B cell (primary cell): ENCODE data around the gene SDK1. TPM values are rescaled to one million over a fixed set of nuclear protein-coding genes. Genes with fewer than 3 reads are reported as not detected.
"Not testable (repeated sequence)": the region's sequence is repeated elsewhere in the genome, so short reads cannot be mapped to it uniquely, and the experiment has no call there.

ENCODE experiments used
- ATAC-seq: fragments of 200-7000 bp; cut with Tn5 transposase; one replicate; pipeline ENCODE4 v1.10.0; 2021; ENCODE audit warnings: low read depth, mild to moderate bottlenecking, moderate number of reproducible peaks, moderate library complexity
- CTCF ChIA-PET: fragments of 350-600 bp; sonication (Branson Sonifier 250); formaldehyde crosslinking; loops from one replicate; lab custom pipeline; 2021; ENCODE audit warnings: antibody characterized with exemption, inconsistent platforms; lab: Charles Lee
- POLR2A ChIA-PET: fragments of 350-600 bp; sonication (Branson Sonifier 250); formaldehyde crosslinking; loops from one replicate; lab custom pipeline; 2021; ENCODE audit warnings: antibody characterized with exemption; lab: Charles Lee
- DNase-seq: peaks from one replicate; pipeline ENCODE4 v3.0.0; 2013
- H2AFZ ChIP-seq: 2 replicates; pipeline ENCODE4 v1.6.1; 2012; ENCODE audit warnings: mild to moderate bottlenecking, low read depth, low read length; ENCODE audit not compliant: insufficient read depth, poor library complexity, severe bottlenecking
- H3K27ac ChIP-seq, 2 donors: 1 replicate in 1 of 2; 2 replicates in 1 of 2; pipeline ENCODE4 v1.5.1; 2012 to 2013; ENCODE audit warnings: low read length in 2 of 2, mild to moderate bottlenecking in 2 of 2, moderate library complexity in 1 of 2
- H3K27me3 ChIP-seq, 4 experiments: fragments of 200-600 bp in 1 of 4; sonication (generic) in 1 of 4; replicated peaks in 1 of 4; 1 replicate in 2 of 4; 2 replicates in 2 of 4; pipeline versions ENCODE4 v1.6.1 to v1.7.0; 2013 to 2016; ENCODE audit warnings: low read length in 3 of 4, mild to moderate bottlenecking in 2 of 4, mixed read lengths in 1 of 4, moderate library complexity in 1 of 4; ENCODE audit not compliant: insufficient read depth in 4 of 4, control insufficient read depth in 3 of 4; ENCODE audit errors: control extremely low read depth in 1 of 4
- H3K36me3 ChIP-seq, 2 experiments: replicated peaks in 1 of 2; 1 replicate in 1 of 2; 2 replicates in 1 of 2; pipeline versions ENCODE4 v1.6.1 to v1.7.1; 2013; ENCODE audit warnings: low read length in 1 of 2; ENCODE audit not compliant: insufficient read depth in 2 of 2, control insufficient read depth in 1 of 2; ENCODE audit errors: control extremely low read depth in 1 of 2, extremely low read depth in 1 of 2
- H3K4me1 ChIP-seq, 2 donors: fragments of 200-600 bp in 1 of 2; sonication (generic) in 1 of 2; 1 replicate in 1 of 2; 2 replicates in 1 of 2; pipeline versions ENCODE4 v1.5.1 to v1.6.1; 2013 to 2017; ENCODE audit warnings: low read length in 2 of 2; ENCODE audit not compliant: control insufficient read depth in 2 of 2, insufficient read depth in 2 of 2
- H3K4me2 ChIP-seq: replicated peaks from 2 replicates; pipeline ENCODE3; 2012; ENCODE audit warnings: mild to moderate bottlenecking, low read depth, low read length; ENCODE audit not compliant: poor library complexity, severe bottlenecking
- H3K4me3 ChIP-seq, 5 experiments: fragments of 200-600 bp in 1 of 5; sonication (generic) in 1 of 5; 1 replicate in 3 of 5; 2 replicates in 2 of 5; pipeline versions ENCODE4 v1.5.1 to v1.7.0; 2011 to 2016; ENCODE audit warnings: low read length in 4 of 5, mild to moderate bottlenecking in 4 of 5, low read depth in 2 of 5, control low read depth in 1 of 5, moderate library complexity in 1 of 5; ENCODE audit not compliant: insufficient read depth in 1 of 5; ENCODE audit errors: control extremely low read depth in 1 of 5, extremely low read depth in 1 of 5
- H3K79me2 ChIP-seq: fragments of 200-600 bp; sonication (generic); one replicate; pipeline ENCODE4 v1.6.0; 2016; ENCODE audit warnings: low read length; ENCODE audit not compliant: control insufficient read depth, insufficient read depth
- H3K9ac ChIP-seq: fragments of 200-600 bp; sonication (generic); 2 replicates; pipeline ENCODE4 v1.6.1; 2017; ENCODE audit warnings: mild to moderate bottlenecking, low read length, moderate library complexity
- H3K9me3 ChIP-seq, 3 donors: one replicate each; pipeline versions ENCODE4 v1.6.1 to v1.7.1; 2013; ENCODE audit warnings: low read length in 2 of 3; ENCODE audit not compliant: control insufficient read depth in 2 of 3, insufficient read depth in 1 of 3; ENCODE audit errors: control extremely low read depth in 1 of 3
- H4K20me1 ChIP-seq: 2 replicates; pipeline ENCODE4 v1.6.0; 2012; ENCODE audit warnings: mild to moderate bottlenecking, low read length; ENCODE audit not compliant: insufficient read depth, control insufficient read depth, poor library complexity, severe bottlenecking
- H3K27ac Mint-ChIP-seq: one replicate; pipeline ENCODE4 v1.8.0; 2021; ENCODE audit warnings: mixed read lengths
- H3K27me3 Mint-ChIP-seq: one replicate; pipeline ENCODE4 v1.8.0; 2021; ENCODE audit warnings: mixed read lengths
- H3K4me1 Mint-ChIP-seq: one replicate; pipeline ENCODE4 v1.8.0; 2021; ENCODE audit warnings: mixed read lengths
- H3K4me3 Mint-ChIP-seq: one replicate; pipeline ENCODE4 v1.8.0; 2021; ENCODE audit warnings: mixed read lengths
- H3K9me3 Mint-ChIP-seq: one replicate; pipeline ENCODE4 v1.8.0; 2022; ENCODE audit warnings: mixed read lengths; ENCODE audit not compliant: insufficient read depth
- CTCF ChIP-seq: fragments of 200-600 bp; IDR thresholded peaks from one replicate; pipeline ENCODE4 v1.8.0; 2022; ENCODE audit warnings: antibody characterized with exemption, mild to moderate bottlenecking
- EZH2 ChIP-seq: IDR thresholded peaks from 2 replicates; pipeline ENCODE4 v1.6.1; 2012; ENCODE audit warnings: borderline replicate concordance, low read depth, mild to moderate bottlenecking, moderate library complexity, low read length; ENCODE audit not compliant: insufficient read depth, poor library complexity, severe bottlenecking
- WGBS: methylation state at CpG from one replicate; pipeline ENCODE4 v1.1.5; 2013; ENCODE audit warnings: missing lambda C conversion rate; ENCODE audit not compliant: insufficient coverage; 5-methylcytosine and 5-hydroxymethylcytosine counted together
- intact Hi-C: fragments of 100-400 bp; cut with micrococcal nuclease; formaldehyde crosslinking; loops from one replicate; pipeline ENCODE4 v1.10.0; 2022
- polyA plus RNA-seq: library from polyadenylated mRNA; depleted of rRNA; stranded (reverse); fragments of >200 nt; gene quantifications from 2 replicates; pipeline ENCODE4 v1.2.3, GENCODE V29; 2012
- total RNA-seq, 2 donors: library from RNA; stranded (reverse); fragments of 120-200 nt in 1 of 2; gene quantifications; 1 replicate in 1 of 2; 2 replicates in 1 of 2; pipeline versions ENCODE4 v1.2.3 to v1.2.4, GENCODE V29; 2013 to 2022

The SDK1 gene
- total and polyA plus RNA-seq, 2 donors (not counting 1 experiment from before 2014, with no cell fraction given), result 0.73 to 2.0 TPM

GRCh38 chr7:4093483-4093882 is 792.4 kb downstream of the SDK1 start:
- TF ChIP-seq CTCF, result no peak
- no peak for TF ChIP-seq EZH2
- Mint-ChIP-seq H3K27me3 (no peaks in the 10 kb centered on the region), H3K27ac (no peak overlapping the region), H3K4me3 (no peak overlapping the region), H3K9me3 (peaks cover 2% of the 10 kb centered on the region), H3K4me1 (no peaks in the 10 kb centered on the region)
- no peak for ATAC-seq
- WGBS, result 93% methylated on average over 21 of the region's 21 CpGs
- Histone ChIP-seq H3K9me3 (peaks cover 0 to 17% (median 7%) of the 10 kb centered on the region in 3 donors), H3K27me3 (no peaks in the 10 kb centered on the region), H3K36me3 (no peaks in the 10 kb centered on the region), H3K79me2 (no peaks in the 10 kb centered on the region), H2AFZ (no peak overlapping the region), H3K4me1 (no peaks in the 10 kb centered on the region), H3K4me2 (no peak overlapping the region), H3K9ac (no peak overlapping the region), H4K20me1 (no peaks in the 10 kb centered on the region), H3K4me3 (no peak overlapping the region), H3K27ac (no peak overlapping the region)
- intact Hi-C loops, result no loop called here
- no peak for DNase-seq
- ChIA-PET CTCF (no interaction called here), POLR2A (no interaction called here)

- H3K4me3 Mint-ChIP-seq, ATAC-seq, H3K27ac ChIP-seq, H3K4me2 ChIP-seq, H3K4me1 Mint-ChIP-seq, H4K20me1 ChIP-seq, DNase-seq, H2AFZ ChIP-seq, H3K27ac Mint-ChIP-seq, intact Hi-C loops, CTCF ChIA-PET, H3K4me3 ChIP-seq, POLR2A ChIA-PET, H3K36me3 ChIP-seq, H3K9ac ChIP-seq, H3K79me2 ChIP-seq, H3K27me3 Mint-ChIP-seq, H3K27me3 ChIP-seq, H3K4me1 ChIP-seq, H3K9me3 Mint-ChIP-seq: not testable (repeated sequence)
- peaks cover 0 to 13% (median 7%) of the 10 kb centered on the region in 3 donors for H3K9me3 ChIP-seq
- 94% methylated on average over 2 of the region's 9 CpGs for WGBS
Observed at GRCh38 chr7:4094158-4094557, 793.1 kb downstream of the SDK1 start.
